GM21786 (cell line): ENCODE results near the gene GMPPB.
A peak's percentile ranks its signal among the peaks of the same experiment; 100 is the strongest.
"Not testable (repeated sequence)": the region's sequence is repeated elsewhere in the genome, so short reads cannot be mapped to it uniquely, and the experiment has no call there.

Experiments
- ATAC-seq: cut with Tn5 transposase; IDR thresholded peaks from one replicate; pipeline ENCODE4 v1.9.1; 2021; ENCODE audit not compliant: unreplicated experiment

GMPPB gene

GRCh38 chr3:49694409-49695070 lies 29.2 kb downstream of the GMPPB start:
- not testable (repeated sequence) for ATAC-seq

- ATAC-seq = not testable (repeated sequence)
Observed at GRCh38 chr3:49691481-49691880, 32.3 kb downstream of the GMPPB start.

- ATAC-seq = not testable (repeated sequence)
Observed at GRCh38 chr3:49690856-49691255, 32.9 kb downstream of the GMPPB start.

GRCh38 chr3:49689908-49690624 lies 33.7 kb downstream of the GMPPB start:
- not testable (repeated sequence) for ATAC-seq

- ATAC-seq = peak; percentile 68
Observed at GRCh38 chr3:49689046-49689907, 34.5 kb downstream of the GMPPB start, which contains the start of the genes MST1 and RNF123. Gene MST1 (minus strand): TSS chr3:49689474. CDS start chr3:49688691, 783 bp downstream. Gene RNF123 (plus strand): TSS chr3:49689557. CDS start chr3:49691166, 1,609 bp downstream.

GRCh38 chr3:49688338-49689045 lies 35.3 kb downstream of the GMPPB start:
- ATAC-seq = peak; percentile 5

- ATAC-seq = not testable (repeated sequence)
Observed at GRCh38 chr3:49687424-49687795, 36.3 kb downstream of the GMPPB start.

- not testable (repeated sequence) for ATAC-seq
Observed at GRCh38 chr3:49686769-49687423, 36.9 kb downstream of the GMPPB start.

- ATAC-seq = not testable (repeated sequence)
Observed at GRCh38 chr3:49686346-49686745, 37.4 kb downstream of the GMPPB start.

- ATAC-seq = not testable (repeated sequence)
Observed at GRCh38 chr3:49685846-49686245, 37.9 kb downstream of the GMPPB start.

GRCh38 chr3:49685103-49685502 lies 38.6 kb downstream of the GMPPB start:
- not testable (repeated sequence) for ATAC-seq

- ATAC-seq = not testable (repeated sequence)
Observed at GRCh38 chr3:49684453-49684852, 39.3 kb downstream of the GMPPB start.

- no peak for ATAC-seq
Observed at GRCh38 chr3:49683162-49683561, 40.6 kb downstream of the GMPPB start.

- ATAC-seq = no peak
Observed at GRCh38 chr3:49681543-49681942, 42.2 kb downstream of the GMPPB start.

GRCh38 chr3:49681232-49681522 lies 42.6 kb downstream of the GMPPB start:
- no peak for ATAC-seq

GRCh38 chr3:49680493-49681231 lies 43.1 kb downstream of the GMPPB start:
- no peak for ATAC-seq

- ATAC-seq = no peak
Observed at GRCh38 chr3:49675912-49676311, 47.8 kb downstream of the GMPPB start.

- ATAC-seq = peak; percentile 9
Observed at GRCh38 chr3:49674497-49674983, 49.2 kb downstream of the GMPPB start.

GRCh38 chr3:49673715-49674496 lies 49.8 kb downstream of the GMPPB start, which contains the start of gene APEH:
Gene APEH (plus strand): TSS chr3:49674351. CDS start chr3:49674402, 51 bp downstream.
- peak; percentile 80 for ATAC-seq
